Motor neuron (in vitro differentiated cells): ENCODE data around the gene NEUROD1. TPM values are rescaled to one million over a fixed set of nuclear protein-coding genes. Genes with fewer than 3 reads are reported as not detected.

Experiments used
- total RNA-seq, 8 experiments: library from RNA; unstranded; fragments of 300-600 nt; gene quantifications; 2 replicates each; pipeline versions ENCODE4 v1.2.3 to v1.2.4, GENCODE V29; 2022

The NEUROD1 gene
- total RNA-seq, 8 experiments from 2014 or later, result 0.21 to 59.0 (median 3.3) TPM; not detected in 1

Other genes with a start within 250 kb of the NEUROD1 start
- gene ITGA4, start 223.1 kb downstream of the NEUROD1 start, total RNA-seq, result 10 to 100 TPM in 4 of 8 experiments, 1 to 10 TPM in 4; 1.4 to 58.3 (median 8.4) TPM
- 1 to 10 TPM in 6 of 8 experiments, under 1 TPM in 2; 0.38 to 8.3 (median 2.8) TPM for gene CERKL, start 23.4 kb downstream of the NEUROD1 start, total RNA-seq
- gene ITPRID2, start 211.2 kb upstream of the NEUROD1 start, total RNA-seq, result 100 to 1,000 TPM in 1 of 8 experiments, 10 to 100 TPM in 7; 27.2 to 113 (median 35.9) TPM